ENCODE data around the gene KIF26A.

Gene KIF26A

DNA sequence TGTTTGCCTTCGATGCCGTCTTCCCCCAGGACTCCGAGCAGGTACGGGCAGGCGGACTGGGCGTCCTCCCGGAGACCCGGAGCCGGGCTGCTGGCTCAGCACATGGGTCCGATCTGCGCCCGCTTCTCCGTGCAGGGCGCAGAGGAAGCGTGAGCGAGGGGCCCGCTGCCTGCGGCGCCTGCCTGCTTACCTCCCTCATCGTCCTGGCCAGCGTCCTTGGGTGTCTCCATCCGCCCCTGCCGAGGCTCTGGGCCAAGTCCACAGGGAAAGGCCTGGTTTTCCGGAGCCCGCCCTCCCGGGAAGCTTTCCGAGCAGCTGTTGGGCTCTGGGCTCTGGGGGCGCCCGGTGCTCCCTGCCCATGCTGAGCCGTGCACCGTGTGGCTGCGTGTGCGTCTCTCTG, 33.5 kb downstream of the KIF26A start:
- H3K4me3 Mint-ChIP-seq: no peak overlapping the region
- no peak for DNase-seq

DNA sequence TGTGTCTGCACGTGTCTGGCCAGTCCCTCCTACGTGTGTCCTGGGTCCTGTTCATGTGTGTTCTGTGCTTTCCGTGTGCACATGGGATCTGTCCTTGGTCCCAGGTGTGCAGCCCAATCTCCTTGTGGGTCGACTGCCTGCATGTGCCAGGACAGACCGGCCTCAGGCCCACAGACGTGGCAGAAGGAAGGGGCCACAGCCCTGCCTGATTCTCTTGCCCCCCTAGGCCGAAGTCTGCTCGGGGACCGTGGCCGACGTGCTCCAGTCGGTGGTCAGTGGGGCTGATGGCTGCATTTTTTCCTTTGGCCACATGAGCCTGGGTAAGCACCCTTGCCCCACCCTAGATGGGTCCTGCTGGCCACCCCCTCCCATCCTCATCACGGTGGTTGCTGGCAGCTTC, 34.0 kb downstream of the KIF26A start:
- no peaks in the 10 kb centered on the region for H3K4me1 Mint-ChIP-seq
- H3K27ac Mint-ChIP-seq: no peak overlapping the region
- H3K9me3 Mint-ChIP-seq: no peaks in the 10 kb centered on the region
- ATAC-seq: no peak
- H3K27me3 Mint-ChIP-seq: no peaks in the 10 kb centered on the region
- H3K4me3 Mint-ChIP-seq: no peak overlapping the region
- no peaks in the 10 kb centered on the region for H3K36me3 Mint-ChIP-seq (ENCODE audit: low read depth)
- no peak for DNase-seq

More for the DNA sequence above, 33.5 kb downstream of the KIF26A start:
- no peaks in the 10 kb centered on the region for H3K36me3 Mint-ChIP-seq (ENCODE audit: low read depth)
- H3K9me3 Mint-ChIP-seq: no peaks in the 10 kb centered on the region
- H3K27ac Mint-ChIP-seq: no peak overlapping the region
- ATAC-seq: no peak
- H3K4me1 Mint-ChIP-seq: no peaks in the 10 kb centered on the region
- no peaks in the 10 kb centered on the region for H3K27me3 Mint-ChIP-seq

DNA sequence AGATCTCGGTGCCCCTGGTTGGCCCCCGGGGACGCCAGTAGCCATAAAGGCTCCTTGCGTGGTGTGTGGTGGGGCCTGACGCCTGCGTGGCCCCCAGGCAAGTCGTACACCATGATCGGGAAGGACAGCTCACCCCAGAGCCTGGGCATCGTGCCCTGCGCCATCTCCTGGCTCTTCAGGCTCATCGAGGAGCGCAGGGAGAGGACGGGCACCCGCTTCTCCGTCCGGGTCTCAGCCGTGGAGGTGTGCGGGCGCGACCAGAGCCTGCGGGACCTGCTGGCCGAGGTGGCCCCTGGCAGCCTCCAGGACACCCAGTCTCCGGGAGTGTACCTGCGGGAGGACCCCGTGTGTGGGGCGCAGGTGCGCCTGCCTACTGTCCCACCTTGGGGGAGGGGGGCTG, 34.5 kb downstream of the KIF26A start:
- H3K9me3 Mint-ChIP-seq: no peaks in the 10 kb centered on the region
- no peak for ATAC-seq
- no peak overlapping the region for H3K27ac Mint-ChIP-seq
- H3K27me3 Mint-ChIP-seq: no peaks in the 10 kb centered on the region
- H3K4me3 Mint-ChIP-seq: no peak overlapping the region
- H3K36me3 Mint-ChIP-seq (ENCODE audit: low read depth): no peaks in the 10 kb centered on the region
- H3K4me1 Mint-ChIP-seq: no peaks in the 10 kb centered on the region
- DNase-seq: no peak

DNA sequence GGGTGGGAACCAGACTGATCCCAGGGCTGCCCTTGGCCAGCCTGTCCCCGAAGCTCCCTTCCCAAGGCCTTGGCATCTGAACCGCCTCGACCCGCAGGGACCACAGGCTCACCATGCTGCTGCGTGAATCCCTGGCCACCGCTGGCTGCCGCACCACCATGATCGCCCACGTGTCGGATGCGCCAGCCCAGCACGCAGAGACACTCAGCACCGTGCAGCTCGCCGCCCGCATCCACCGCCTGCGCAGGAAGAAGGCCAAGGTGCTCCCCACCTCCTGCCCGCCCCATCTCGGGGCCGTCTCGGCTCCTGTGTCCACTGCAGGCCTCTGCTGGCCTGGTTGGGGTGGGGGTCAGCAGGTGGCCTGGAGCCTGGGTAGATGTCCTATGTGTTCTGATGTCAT, 35.7 kb downstream of the KIF26A start:
- Mint-ChIP-seq H3K36me3 (ENCODE audit: low read depth) (no peaks in the 10 kb centered on the region), H3K4me3 (no peak overlapping the region), H3K9me3 (no peaks in the 10 kb centered on the region), H3K27ac (no peak overlapping the region), H3K27me3 (no peaks in the 10 kb centered on the region), H3K4me1 (no peaks in the 10 kb centered on the region)
- DNase-seq (no peak), ATAC-seq (no peak)

DNA sequence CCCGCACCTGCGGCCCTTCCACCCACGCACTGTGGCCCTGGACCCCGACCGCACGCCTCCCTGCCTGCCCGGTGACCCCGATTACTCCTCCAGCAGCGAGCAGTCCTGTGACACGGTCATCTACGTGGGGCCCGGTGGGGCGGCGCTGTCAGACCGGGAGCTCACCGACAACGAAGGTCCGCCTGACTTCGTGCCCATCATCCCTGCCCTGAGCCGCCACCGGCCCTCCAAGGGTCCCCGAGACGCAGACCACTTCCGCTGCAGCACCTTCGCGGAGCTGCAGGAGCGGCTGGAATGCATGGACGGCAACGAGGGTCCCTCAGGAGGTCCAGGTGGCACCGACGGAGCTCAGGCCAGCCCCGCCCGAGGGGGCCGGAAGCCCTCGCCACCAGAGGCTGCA, 36.7 kb downstream of the KIF26A start:
- Mint-ChIP-seq H3K27me3 (no peaks in the 10 kb centered on the region), H3K9me3 (no peaks in the 10 kb centered on the region), H3K27ac (no peak overlapping the region), H3K4me3 (no peak overlapping the region), H3K4me1 (no peaks in the 10 kb centered on the region), H3K36me3 (ENCODE audit: low read depth) (no peaks in the 10 kb centered on the region)
- ATAC-seq (no peak), DNase-seq (no peak)

DNA sequence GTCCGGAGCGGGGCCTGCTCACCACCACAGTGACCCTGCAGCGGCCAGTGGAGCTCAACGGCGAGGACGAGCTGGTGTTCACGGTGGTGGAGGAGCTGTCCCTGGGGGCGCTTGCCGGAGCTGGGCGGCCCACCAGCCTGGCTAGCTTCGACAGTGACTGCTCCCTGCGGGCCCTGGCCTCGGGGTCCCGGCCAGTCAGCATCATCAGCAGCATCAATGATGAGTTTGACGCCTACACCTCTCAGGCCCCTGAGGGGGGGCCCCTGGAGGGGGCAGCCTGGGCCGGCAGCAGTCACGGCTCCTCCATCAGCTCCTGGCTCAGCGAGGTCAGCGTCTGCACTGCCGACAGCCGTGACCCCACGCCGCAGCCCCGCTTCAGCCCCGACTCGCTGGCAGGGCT, 37.4 kb downstream of the KIF26A start:
- ATAC-seq: no peak
- no peak overlapping the region for H3K4me3 Mint-ChIP-seq
- H3K36me3 Mint-ChIP-seq (ENCODE audit: low read depth): no peaks in the 10 kb centered on the region
- DNase-seq: no peak
- H3K27me3 Mint-ChIP-seq: no peaks in the 10 kb centered on the region
- H3K9me3 Mint-ChIP-seq: no peaks in the 10 kb centered on the region
- no peaks in the 10 kb centered on the region for H3K4me1 Mint-ChIP-seq
- no peak overlapping the region for H3K27ac Mint-ChIP-seq

DNA sequence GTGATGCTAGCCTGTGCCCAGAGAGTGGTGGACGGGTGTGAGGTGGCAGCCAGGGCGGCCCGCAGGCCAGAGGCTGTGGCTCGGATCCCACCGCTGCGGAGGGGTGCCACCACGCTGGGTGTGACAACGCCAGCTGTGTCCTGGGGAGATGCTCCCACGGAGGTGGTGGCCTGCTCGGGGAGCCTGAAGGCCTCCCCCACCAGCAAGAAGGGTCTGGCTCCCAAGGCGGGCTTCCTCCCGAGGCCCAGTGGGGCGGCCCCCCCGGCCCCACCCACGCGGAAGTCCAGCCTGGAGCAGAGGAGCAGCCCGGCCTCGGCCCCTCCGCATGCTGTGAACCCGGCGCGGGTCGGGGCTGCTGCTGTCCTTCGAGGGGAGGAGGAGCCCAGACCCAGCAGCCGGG, 38.2 kb downstream of the KIF26A start:
- Mint-ChIP-seq H3K9me3 (no peaks in the 10 kb centered on the region), H3K4me1 (no peaks in the 10 kb centered on the region), H3K27ac (no peak overlapping the region), H3K27me3 (no peaks in the 10 kb centered on the region), H3K4me3 (no peak overlapping the region), H3K36me3 (ENCODE audit: low read depth) (no peaks in the 10 kb centered on the region)
- no peak for DNase-seq
- ATAC-seq: no peak

DNA sequence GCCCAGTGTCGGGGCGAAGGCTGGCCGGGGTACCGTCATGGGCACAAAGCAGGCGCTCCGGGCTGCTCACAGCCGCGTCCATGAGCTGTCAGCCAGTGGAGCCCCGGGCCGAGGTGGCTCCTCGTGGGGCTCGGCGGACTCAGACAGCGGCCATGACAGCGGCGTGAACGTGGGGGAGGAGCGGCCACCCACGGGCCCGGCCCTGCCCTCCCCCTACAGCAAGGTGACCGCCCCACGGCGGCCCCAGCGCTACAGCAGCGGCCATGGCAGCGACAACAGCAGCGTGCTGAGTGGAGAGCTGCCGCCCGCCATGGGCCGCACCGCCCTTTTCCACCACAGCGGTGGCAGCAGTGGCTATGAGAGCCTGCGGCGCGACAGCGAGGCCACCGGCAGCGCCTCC, 39.0 kb downstream of the KIF26A start:
- no peaks in the 10 kb centered on the region for H3K36me3 Mint-ChIP-seq (ENCODE audit: low read depth)
- no peak overlapping the region for H3K27ac Mint-ChIP-seq
- no peak for ATAC-seq
- no peaks in the 10 kb centered on the region for H3K9me3 Mint-ChIP-seq
- H3K27me3 Mint-ChIP-seq: no peaks in the 10 kb centered on the region
- H3K4me3 Mint-ChIP-seq: no peak overlapping the region
- no peak for DNase-seq
- no peaks in the 10 kb centered on the region for H3K4me1 Mint-ChIP-seq

DNA sequence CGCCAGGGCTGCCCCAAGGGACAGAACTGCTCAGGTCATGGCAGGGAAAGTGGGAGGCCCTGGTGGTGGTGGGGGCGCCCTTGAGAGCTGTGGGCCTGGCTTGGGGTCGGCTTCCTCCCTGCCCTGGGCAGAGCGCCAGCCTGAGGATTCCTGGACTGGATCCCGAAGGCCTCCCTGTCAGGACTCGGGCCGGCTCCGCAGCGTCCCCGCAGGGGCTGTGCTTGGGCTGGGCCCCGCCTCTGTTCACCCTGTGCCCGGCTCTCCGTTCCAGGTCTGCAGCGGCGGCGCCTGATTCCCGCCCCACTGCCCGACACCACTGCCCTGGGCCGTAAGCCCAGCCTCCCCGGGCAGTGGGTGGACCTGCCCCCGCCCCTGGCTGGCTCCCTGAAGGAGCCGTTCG, 39.9 kb downstream of the KIF26A start:
- DNase-seq (no peak), ATAC-seq (no peak)
- H3K36me3 Mint-ChIP-seq (ENCODE audit: low read depth): no peaks in the 10 kb centered on the region
- no peaks in the 10 kb centered on the region for H3K27me3 Mint-ChIP-seq
- no peak overlapping the region for H3K4me3 Mint-ChIP-seq
- no peaks in the 10 kb centered on the region for H3K4me1 Mint-ChIP-seq
- no peak overlapping the region for H3K27ac Mint-ChIP-seq
- no peaks in the 10 kb centered on the region for H3K9me3 Mint-ChIP-seq

DNA sequence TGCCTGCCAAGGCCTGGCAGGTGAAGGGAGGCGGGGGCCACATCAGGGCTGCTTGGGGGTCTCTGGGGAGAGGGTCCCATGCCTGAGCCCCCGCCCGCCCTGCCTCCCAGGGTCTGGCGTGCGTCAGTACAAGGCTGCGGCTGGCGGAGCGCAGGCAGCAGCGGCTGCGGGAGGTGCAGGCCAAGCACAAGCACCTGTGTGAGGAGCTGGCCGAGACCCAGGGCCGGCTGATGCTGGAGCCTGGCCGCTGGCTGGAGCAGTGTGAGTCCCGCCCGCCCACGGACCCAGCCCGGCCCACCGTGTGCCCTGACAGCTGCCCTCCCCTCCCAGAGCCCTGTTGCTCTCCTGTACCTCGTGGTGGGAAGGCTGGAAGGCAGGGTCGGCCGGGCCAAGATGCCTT, 40.7 kb downstream of the KIF26A start:
- DNase-seq (no peak), ATAC-seq (no peak)
- H3K9me3 Mint-ChIP-seq: no peaks in the 10 kb centered on the region
- H3K4me1 Mint-ChIP-seq: no peaks in the 10 kb centered on the region
- no peaks in the 10 kb centered on the region for H3K36me3 Mint-ChIP-seq (ENCODE audit: low read depth)
- no peak overlapping the region for H3K27ac Mint-ChIP-seq
- H3K27me3 Mint-ChIP-seq: no peaks in the 10 kb centered on the region
- H3K4me3 Mint-ChIP-seq: no peak overlapping the region

DNA sequence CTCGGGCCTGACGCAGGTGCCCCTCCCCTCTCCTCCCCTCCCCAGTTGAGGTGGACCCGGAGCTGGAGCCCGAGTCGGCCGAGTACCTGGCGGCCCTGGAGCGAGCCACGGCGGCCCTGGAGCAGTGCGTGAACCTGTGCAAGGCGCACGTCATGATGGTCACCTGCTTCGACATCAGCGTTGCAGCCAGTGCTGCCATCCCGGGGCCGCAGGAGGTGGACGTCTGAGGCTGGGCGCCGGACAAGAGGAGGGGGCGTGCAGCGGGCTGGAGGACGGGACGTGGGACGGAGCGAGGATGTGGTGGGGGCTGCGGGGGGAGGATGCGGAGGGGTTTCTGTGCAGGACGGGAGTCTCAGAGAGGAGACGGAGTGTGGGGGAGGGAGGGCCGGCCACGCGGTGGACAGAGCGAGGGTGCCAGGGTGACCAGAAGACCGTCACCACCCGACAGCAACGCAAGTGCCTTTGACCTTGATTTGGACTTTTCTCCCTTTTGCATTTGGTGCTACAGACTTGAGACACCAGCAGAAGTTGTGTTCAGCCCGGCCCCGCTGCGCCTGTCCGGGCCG, 41.3 kb downstream of the KIF26A start:
- no peak for DNase-seq
- no peaks in the 10 kb centered on the region for H3K27me3 Mint-ChIP-seq
- H3K27ac Mint-ChIP-seq: no peak overlapping the region
- H3K36me3 Mint-ChIP-seq (ENCODE audit: low read depth): no peaks in the 10 kb centered on the region
- no peaks in the 10 kb centered on the region for H3K4me1 Mint-ChIP-seq
- H3K9me3 Mint-ChIP-seq: no peaks in the 10 kb centered on the region
- no peak overlapping the region for H3K4me3 Mint-ChIP-seq
- no peak for ATAC-seq

DNA sequence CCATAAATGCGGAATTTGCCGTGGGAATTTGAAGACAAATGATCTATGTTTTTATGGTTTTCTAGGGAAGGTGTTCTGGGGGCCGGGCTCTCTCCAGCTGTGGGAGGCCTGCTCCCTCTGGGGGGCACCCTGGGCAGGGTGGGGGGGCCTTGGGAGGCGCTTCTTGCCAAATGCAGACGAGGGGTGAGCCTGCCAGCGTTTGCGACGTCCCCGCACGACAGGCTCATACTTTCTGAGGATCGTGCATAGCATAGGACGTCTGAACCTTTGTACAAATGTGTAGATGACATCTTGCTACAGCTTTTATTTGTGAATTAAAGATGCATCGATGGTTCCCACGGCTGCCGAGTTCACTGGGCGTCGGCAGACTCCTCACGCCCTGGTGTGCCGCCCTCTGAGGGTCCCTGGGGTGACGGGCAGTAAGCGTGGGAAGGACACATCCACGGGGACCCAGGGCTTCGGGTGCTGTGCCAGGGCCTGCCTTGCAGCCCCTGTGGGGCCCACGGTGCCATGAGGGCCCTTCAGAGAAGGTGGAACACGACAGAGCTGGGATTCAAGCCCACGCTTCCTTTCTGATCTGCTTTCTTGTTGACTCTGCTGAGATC, 42.3 kb downstream of the KIF26A start:
- no peaks in the 10 kb centered on the region for H3K4me1 Mint-ChIP-seq
- DNase-seq: no peak
- ATAC-seq: no peak
- no peaks in the 10 kb centered on the region for H3K9me3 Mint-ChIP-seq
- no peaks in the 10 kb centered on the region for H3K36me3 Mint-ChIP-seq (ENCODE audit: low read depth)
- H3K27ac Mint-ChIP-seq: no peak overlapping the region
- H3K27me3 Mint-ChIP-seq: no peaks in the 10 kb centered on the region
- no peak overlapping the region for H3K4me3 Mint-ChIP-seq

DNA sequence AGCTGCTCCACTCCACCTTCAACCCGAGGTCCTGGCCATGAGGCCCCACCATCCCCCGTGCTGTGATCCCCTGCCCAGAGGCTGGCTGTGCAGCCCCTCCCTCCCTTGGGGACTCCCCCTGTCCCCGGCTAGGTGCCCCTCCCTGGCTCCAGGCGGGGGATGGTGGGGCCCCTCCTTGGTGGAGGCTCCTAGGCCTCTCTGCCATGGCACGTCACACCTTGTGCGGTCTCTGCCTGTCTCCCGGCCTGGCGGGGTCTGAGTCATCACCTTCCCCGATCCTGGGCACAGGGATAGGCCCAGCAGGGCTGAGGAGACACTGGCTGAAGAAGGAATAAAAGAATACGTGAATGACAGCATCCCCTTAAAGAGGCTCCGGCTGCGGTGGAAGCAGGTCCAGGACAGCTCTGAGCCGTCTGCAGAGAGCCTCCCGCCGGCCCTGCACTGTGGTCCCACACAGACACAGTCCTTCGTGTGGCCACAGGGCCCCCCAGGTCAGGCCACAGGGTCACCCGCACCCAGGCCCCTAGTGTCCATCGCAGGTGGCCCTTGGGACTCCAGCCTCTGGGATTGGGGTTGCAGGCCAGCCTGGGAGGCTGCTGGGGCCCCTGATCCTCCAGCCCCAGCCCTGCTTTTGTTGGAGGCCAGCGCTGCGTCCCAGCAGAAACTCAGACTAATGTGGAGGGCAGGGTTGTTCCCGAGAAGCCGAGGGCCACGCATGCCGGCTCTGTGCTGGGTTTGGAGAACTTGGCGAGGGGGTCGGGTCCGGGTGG, 43.6 kb downstream of the KIF26A start:
- Mint-ChIP-seq H3K27ac (no peak overlapping the region), H3K4me1 (no peaks in the 10 kb centered on the region), H3K9me3 (no peaks in the 10 kb centered on the region), H3K36me3 (ENCODE audit: low read depth) (no peaks in the 10 kb centered on the region), H3K27me3 (no peaks in the 10 kb centered on the region), H3K4me3 (no peak overlapping the region)
- DNase-seq (no peak), ATAC-seq (no peak)

DNA sequence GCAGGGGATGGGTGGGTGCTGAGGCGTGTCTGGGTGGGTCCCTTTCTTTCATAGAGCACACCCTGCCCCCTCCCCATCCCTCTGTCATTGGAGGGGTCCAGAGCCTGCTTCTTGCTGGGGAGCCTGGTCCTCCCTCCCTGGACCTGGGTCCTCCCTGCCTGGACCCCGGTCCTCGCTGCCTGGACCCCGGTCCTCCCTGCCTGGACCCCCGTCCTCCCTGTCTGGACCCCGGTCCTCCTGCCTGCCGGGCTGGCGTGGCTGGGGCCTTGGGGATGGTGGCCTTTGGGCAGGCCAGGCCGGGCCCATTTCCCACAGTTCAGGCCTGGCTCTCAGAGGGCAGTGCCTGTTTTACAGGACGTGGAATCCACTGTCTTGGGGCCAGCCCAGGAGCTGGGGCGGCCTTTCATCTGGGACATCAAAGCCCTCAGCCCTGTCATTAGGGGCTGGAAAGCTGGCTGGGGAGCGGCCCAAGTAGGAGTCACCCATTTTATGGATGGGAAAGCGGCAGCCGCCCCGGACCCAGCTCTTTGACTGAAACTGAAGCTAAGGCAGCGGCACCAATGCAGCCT, 44.6 kb downstream of the KIF26A start:
- ATAC-seq: no peak
- Mint-ChIP-seq H3K4me3 (no peak overlapping the region), H3K9me3 (no peaks in the 10 kb centered on the region), H3K27me3 (no peaks in the 10 kb centered on the region), H3K4me1 (no peaks in the 10 kb centered on the region), H3K36me3 (ENCODE audit: low read depth) (no peaks in the 10 kb centered on the region), H3K27ac (no peak overlapping the region)
- no peak for DNase-seq

DNA sequence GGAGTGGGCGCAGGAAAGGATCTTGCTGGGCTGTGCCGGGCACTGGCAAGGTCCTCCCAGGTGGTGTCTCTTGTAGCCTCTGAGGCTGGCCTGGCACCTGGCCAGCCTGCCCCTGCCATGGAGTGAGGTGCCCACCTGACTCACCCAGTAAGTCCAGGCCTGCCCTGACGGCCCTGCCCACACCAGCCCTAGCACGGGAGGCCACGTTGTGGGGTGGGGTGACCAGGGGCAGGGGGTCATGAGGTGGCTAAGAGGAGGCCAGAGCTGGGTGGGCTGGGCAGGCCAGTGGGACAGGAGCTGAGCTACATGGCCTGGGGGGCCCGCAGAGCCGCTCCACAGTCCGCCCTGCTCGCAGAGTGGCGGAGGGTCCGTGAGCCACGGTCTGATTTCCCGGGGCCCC, 45.4 kb downstream of the KIF26A start:
- H3K27ac Mint-ChIP-seq: no peak overlapping the region
- no peaks in the 10 kb centered on the region for H3K36me3 Mint-ChIP-seq (ENCODE audit: low read depth)
- no peaks in the 10 kb centered on the region for H3K9me3 Mint-ChIP-seq
- H3K4me3 Mint-ChIP-seq: no peak overlapping the region
- no peak for DNase-seq
- no peak for ATAC-seq
- H3K27me3 Mint-ChIP-seq: no peaks in the 10 kb centered on the region
- H3K4me1 Mint-ChIP-seq: no peaks in the 10 kb centered on the region
